Astrocyte (in vitro differentiated cells and primary cell): ENCODE results near the gene METTL1. TPM values are rescaled to one million over a fixed set of nuclear protein-coding genes. Genes with fewer than 3 reads are reported as not detected.

Experiments used
- DNase-seq: peaks from one replicate; pipeline ENCODE4 v3.0.0-alpha.2; 2010; ENCODE audit warnings: low read depth
- FAIRE-seq: peaks from 2 replicates; lab custom pipeline; 2011; peaks lifted over from hg19 to GRCh38; lab: Jason Lieb, UNC
- H2AFZ ChIP-seq: 2 replicates; pipeline ENCODE4 v1.6.0; 2012; ENCODE audit warnings: low read depth, low read length, inconsistent platforms
- H3K27ac ChIP-seq: 2 replicates; pipeline ENCODE4 v1.5.1; 2011; ENCODE audit warnings: low read depth, low read length, inconsistent platforms
- H3K27me3 ChIP-seq: 2 replicates; pipeline ENCODE4 v1.6.0; 2011; ENCODE audit warnings: low read length, inconsistent platforms; ENCODE audit not compliant: insufficient read depth
- H3K36me3 ChIP-seq: 2 replicates; pipeline ENCODE4 v1.5.1; 2011; ENCODE audit warnings: low read length, inconsistent platforms; ENCODE audit not compliant: insufficient read depth
- H3K4me1 ChIP-seq: 2 replicates; pipeline ENCODE4 v1.5.1; 2011; ENCODE audit warnings: low read length, inconsistent platforms; ENCODE audit not compliant: insufficient read depth
- H3K4me2 ChIP-seq: 2 replicates; pipeline ENCODE4 v1.6.0; 2012; ENCODE audit warnings: low read length, inconsistent platforms
- H3K4me3 ChIP-seq: 2 replicates; pipeline ENCODE4 v1.5.1; 2011; ENCODE audit warnings: low read depth, mild to moderate bottlenecking, low read length, inconsistent platforms; ENCODE audit not compliant: insufficient read depth
- H3K79me2 ChIP-seq: 2 replicates; pipeline ENCODE4 v1.6.0; 2012; ENCODE audit warnings: mild to moderate bottlenecking, low read length, inconsistent platforms; ENCODE audit not compliant: insufficient read depth
- H3K9ac ChIP-seq: 2 replicates; pipeline ENCODE4 v1.6.0; 2012; ENCODE audit warnings: mild to moderate bottlenecking, low read length, inconsistent platforms
- H3K9me3 ChIP-seq: 2 replicates; pipeline ENCODE4 v1.5.1; 2012; ENCODE audit warnings: low read depth, mild to moderate bottlenecking, low read length, inconsistent platforms; ENCODE audit not compliant: insufficient read depth
- H4K20me1 ChIP-seq: 2 replicates; pipeline ENCODE4 v1.6.0; 2012; ENCODE audit warnings: low read length, inconsistent platforms; ENCODE audit not compliant: insufficient read depth
- H3K27ac Mint-ChIP-seq: one replicate; pipeline ENCODE4 v1.8.0; 2021; ENCODE audit warnings: mild to moderate bottlenecking, mixed read lengths; ENCODE audit not compliant: unreplicated experiment
- H3K27me3 Mint-ChIP-seq: one replicate; pipeline ENCODE4 v1.8.0; 2021; ENCODE audit warnings: low read depth, mixed read lengths; ENCODE audit not compliant: unreplicated experiment
- H3K36me3 Mint-ChIP-seq: one replicate; pipeline ENCODE4 v1.8.0; 2021; ENCODE audit warnings: low read depth, mixed read lengths; ENCODE audit not compliant: unreplicated experiment
- H3K4me1 Mint-ChIP-seq: one replicate; pipeline ENCODE4 v1.8.0; 2021; ENCODE audit warnings: low read depth, mixed read lengths; ENCODE audit not compliant: unreplicated experiment
- H3K4me3 Mint-ChIP-seq: one replicate; pipeline ENCODE4 v1.8.0; 2021; ENCODE audit warnings: mild to moderate bottlenecking, moderate library complexity, mixed read lengths; ENCODE audit not compliant: unreplicated experiment
- H3K9me3 Mint-ChIP-seq: one replicate; pipeline ENCODE4 v1.8.0; 2021; ENCODE audit warnings: mild to moderate bottlenecking, mixed read lengths; ENCODE audit not compliant: unreplicated experiment
- EZH2 ChIP-seq: IDR thresholded peaks from 2 replicates; pipeline ENCODE4 v1.6.1; 2012; ENCODE audit warnings: mild to moderate bottlenecking, low read length, inconsistent platforms; ENCODE audit not compliant: insufficient read depth
- total RNA-seq: library from RNA; stranded (reverse); gene quantifications from 2 replicates; pipeline ENCODE4 v1.2.1, GENCODE V29; 2021
- TF ChIP-seq, protein P1 (sequence below): IDR thresholded peaks from 2 replicates; pipeline ENCODE4 v1.5.1; 2011; ENCODE audit warnings: low read depth, mild to moderate bottlenecking, inconsistent platforms, low read length, moderate library complexity; ENCODE audit not compliant: insufficient read depth

The METTL1 gene
- total RNA-seq, 1 donor from 2014 or later, result 21.1 TPM

DNA sequence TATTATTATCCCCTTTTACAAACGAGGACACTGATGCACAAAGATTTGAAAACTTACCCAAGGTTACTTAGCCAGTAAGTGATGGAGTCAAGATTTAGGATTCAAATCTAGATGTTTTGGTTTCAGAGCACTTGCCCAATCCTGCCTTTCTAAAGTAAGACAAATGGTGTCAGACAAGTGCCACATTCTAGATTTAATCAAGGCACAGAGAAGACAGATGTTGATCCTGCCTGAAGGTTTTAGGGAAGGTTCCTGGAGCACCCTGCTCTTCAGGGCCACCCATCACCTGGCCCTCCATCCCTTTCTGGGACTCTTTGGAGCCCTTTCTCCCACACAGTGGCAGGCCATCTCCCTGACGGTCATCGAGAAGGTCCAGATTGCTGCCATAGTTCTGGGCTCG, 14.1 kb downstream of the METTL1 start:
- Histone ChIP-seq H3K4me3 (no peak overlapping the region), H3K4me1 (peaks cover 6% of the 10 kb centered on the region), H3K9me3 (no peaks in the 10 kb centered on the region), H3K9ac (no peak overlapping the region), H2AFZ (no peak overlapping the region), H3K27ac (no peak overlapping the region), H3K4me2 (no peak overlapping the region), H3K27me3 (peaks cover 11% of the 10 kb centered on the region), H3K36me3 (no peaks in the 10 kb centered on the region), H3K79me2 (no peaks in the 10 kb centered on the region), H4K20me1 (peaks cover 13% of the 10 kb centered on the region)
- Mint-ChIP-seq H3K4me1 (peaks cover 17% of the 10 kb centered on the region), H3K36me3 (peaks cover 16% of the 10 kb centered on the region), H3K4me3 (no peak overlapping the region), H3K9me3 (no peaks in the 10 kb centered on the region), H3K27me3 (peaks cover 7% of the 10 kb centered on the region), H3K27ac (no peak overlapping the region)
- FAIRE-seq (no peak), DNase-seq (no peak)
- TF ChIP-seq, protein P1, sequence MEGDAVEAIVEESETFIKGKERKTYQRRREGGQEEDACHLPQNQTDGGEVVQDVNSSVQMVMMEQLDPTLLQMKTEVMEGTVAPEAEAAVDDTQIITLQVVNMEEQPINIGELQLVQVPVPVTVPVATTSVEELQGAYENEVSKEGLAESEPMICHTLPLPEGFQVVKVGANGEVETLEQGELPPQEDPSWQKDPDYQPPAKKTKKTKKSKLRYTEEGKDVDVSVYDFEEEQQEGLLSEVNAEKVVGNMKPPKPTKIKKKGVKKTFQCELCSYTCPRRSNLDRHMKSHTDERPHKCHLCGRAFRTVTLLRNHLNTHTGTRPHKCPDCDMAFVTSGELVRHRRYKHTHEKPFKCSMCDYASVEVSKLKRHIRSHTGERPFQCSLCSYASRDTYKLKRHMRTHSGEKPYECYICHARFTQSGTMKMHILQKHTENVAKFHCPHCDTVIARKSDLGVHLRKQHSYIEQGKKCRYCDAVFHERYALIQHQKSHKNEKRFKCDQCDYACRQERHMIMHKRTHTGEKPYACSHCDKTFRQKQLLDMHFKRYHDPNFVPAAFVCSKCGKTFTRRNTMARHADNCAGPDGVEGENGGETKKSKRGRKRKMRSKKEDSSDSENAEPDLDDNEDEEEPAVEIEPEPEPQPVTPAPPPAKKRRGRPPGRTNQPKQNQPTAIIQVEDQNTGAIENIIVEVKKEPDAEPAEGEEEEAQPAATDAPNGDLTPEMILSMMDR, result no peak
- TF ChIP-seq EZH2, result no peak

DNA sequence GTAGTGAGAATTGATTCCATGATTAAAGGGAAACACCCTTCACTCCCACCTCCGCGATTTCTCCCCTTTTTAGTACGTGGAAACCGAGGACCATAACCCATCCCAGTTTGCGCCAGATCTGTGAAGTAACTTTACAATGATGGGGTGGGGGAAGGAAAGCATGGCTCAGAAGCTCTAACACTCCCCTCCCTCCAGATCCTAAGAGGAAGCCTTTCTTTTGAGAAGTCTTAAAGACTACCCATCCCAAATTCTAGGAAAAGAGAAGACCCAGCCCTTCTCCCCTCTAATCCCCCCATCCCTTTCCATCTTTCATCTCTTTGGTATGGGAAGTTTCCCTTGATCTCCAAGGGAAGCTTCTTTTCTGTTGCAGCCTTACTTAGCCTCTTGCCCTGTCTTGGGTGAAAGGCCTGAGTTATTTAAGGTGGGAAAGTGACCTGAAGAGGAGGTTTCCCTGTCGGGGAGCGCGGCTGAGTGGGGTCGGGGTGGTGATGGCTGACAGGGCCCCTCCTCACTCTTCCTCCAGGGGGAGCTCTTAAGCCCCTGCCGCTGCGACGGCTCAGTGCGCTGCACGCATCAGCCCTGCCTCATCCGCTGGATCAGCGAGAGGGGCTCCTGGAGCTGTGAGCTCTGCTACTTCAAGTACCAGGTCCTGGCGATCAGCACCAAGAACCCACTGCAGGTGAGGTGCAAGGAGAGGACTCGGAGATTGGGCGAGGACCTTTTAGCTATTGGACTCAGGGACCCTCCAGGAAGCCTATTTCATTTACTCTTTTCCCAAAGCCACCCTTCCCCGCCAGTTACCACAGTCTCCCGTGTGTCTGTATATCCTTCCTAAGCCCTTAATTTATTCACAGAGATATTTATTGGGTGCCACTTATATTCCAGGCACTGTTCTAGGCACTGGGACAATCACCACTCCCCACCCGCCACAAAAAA, 15.2 kb downstream of the METTL1 start:
- Histone ChIP-seq H3K4me1 (peaks cover 9% of the 10 kb centered on the region), H3K79me2 (peaks cover 5% of the 10 kb centered on the region), H3K4me2 (peak overlapping the region; percentile 82), H3K9me3 (no peaks in the 10 kb centered on the region), H3K27ac (no peak overlapping the region), H3K9ac (no peak overlapping the region), H3K36me3 (no peaks in the 10 kb centered on the region), H4K20me1 (peaks cover 13% of the 10 kb centered on the region), H3K27me3 (peaks cover 11% of the 10 kb centered on the region), H3K4me3 (no peak overlapping the region), H2AFZ (no peak overlapping the region)
- H3K27ac Mint-ChIP-seq, result peak overlapping the region; percentile 20
- FAIRE-seq (no peak), DNase-seq (no peak)
- no peaks in the 10 kb centered on the region for H3K9me3 Mint-ChIP-seq
- peaks cover 19% of the 10 kb centered on the region for H3K4me1 Mint-ChIP-seq
- peaks cover 4% of the 10 kb centered on the region for H3K27me3 Mint-ChIP-seq
- TF ChIP-seq, protein P1, result peak; percentile 39
- TF ChIP-seq EZH2, result no peak
- peaks cover 16% of the 10 kb centered on the region for H3K36me3 Mint-ChIP-seq
- H3K4me3 Mint-ChIP-seq, result peak overlapping the region; percentile 76
